ENCODE measurements around the gene CMPK2.

The CMPK2 gene

DNA sequence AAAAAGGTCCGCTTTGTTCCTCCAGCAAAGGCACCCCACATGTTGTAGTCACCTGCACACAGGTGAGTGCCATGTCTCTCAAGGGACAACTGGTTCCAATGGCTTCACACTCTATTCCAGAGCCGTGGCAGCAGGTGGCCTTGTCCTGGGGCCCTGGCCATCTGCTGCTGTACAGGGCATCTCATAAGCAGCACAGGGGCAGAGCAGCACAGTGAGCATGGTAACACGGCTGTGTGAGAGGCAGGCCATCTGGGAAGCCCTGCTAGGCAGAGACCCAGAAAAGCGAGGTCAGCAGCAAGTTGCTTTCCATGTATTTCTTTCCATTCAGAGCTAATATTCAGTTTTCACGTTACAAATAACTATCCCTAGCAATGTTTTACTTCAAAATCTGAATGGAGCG, 54.7 kb downstream of the CMPK2 start:
- DNase-seq, result no peak

- DNase-seq, result no peak
Measured at GRCh38 chr2:6808426-6808825, 57.3 kb downstream of the CMPK2 start.

- no peak for DNase-seq
Measured at GRCh38 chr2:6806604-6807003, 59.1 kb downstream of the CMPK2 start.

DNA sequence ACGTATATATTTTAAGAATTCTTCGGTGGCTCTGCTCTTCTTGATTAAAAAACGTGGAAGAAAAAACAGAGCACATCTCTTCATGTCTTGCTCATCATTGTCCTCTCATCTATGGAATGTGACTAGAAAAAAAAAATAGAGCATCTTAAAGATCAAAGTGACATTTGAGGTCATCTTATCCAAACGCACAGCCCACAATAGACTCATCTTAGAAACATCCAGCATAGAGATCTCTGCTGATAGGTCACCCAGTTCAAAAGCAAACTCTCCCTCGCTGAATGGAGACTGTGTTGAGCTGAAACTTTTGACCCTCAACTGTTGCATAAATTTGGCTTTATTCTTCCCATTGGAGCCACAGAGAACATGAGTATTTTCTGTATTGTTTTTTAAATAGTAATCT, 65.2 kb downstream of the CMPK2 start:
- no peak for DNase-seq
